Right lobe of liver (tissue), 4 donors: ENCODE data around the gene ABHD2.

Source experiments
- CTCF ChIP-seq, 4 donors: fragments of 200-600 bp in 3 of 4; fragments of 450-650 bp in 1 of 4; IDR thresholded peaks; one replicate each; pipeline versions ENCODE4 v1.5.1 to v1.8.0; 2016 to 2022; ENCODE audit warnings: antibody characterized with exemption in 4 of 4, mild to moderate bottlenecking in 2 of 4
- POLR2A ChIP-seq: fragments of 450-650 bp; IDR thresholded peaks from one replicate; pipeline ENCODE4 v1.6.1; 2017; ENCODE audit warnings: antibody characterized with exemption, mild to moderate bottlenecking
- donor health status: DM: no; HTN: no; CAD: no.
- donor health status: DM: no; HTN: no; CAD: no.
- donor health status: DM: no; HTN: yes; CAD: no.

GRCh38 chr15:89099968-89100367 is 11.7 kb downstream of the ABHD2 start:
- TF ChIP-seq CTCF (IDR thresholded peaks at IDR 0.05): no peak
- TF ChIP-seq POLR2A: no peak
